Measurements from ENCODE around the gene UNC13D.

The UNC13D gene

GRCh38 chr17:75777296-75777922 is 66.8 kb downstream of the UNC13D start:
- TF ChIP-seq NFIC (IDR thresholded peaks at IDR 0.05) (0 out of 2 replicates have a peak, but pooled peaks have one; percentile 10), CEBPB (IDR thresholded peaks at IDR 0.05) (no peak), FOXM1 (IDR thresholded peaks at IDR 0.05; ENCODE audit: borderline replicate concordance, low read depth) (no peak)

Data from Ishikawa (cell line).